Measurements from ENCODE around the gene PFKM. TPM values are rescaled to one million over a fixed set of nuclear protein-coding genes. Genes with fewer than 3 reads are reported as not detected.
A peak's percentile ranks its signal among the peaks of the same experiment; 100 is the strongest.

The PFKM gene
- total RNA-seq, 3 donors from 2014 or later: 19.0 to 40.0 (median 31.8) TPM

- Histone ChIP-seq H3K27me3 (no peaks in the 10 kb centered on the region), H3K9me3 (no peaks in the 10 kb centered on the region), H3K27ac (no peak overlapping the region), H3K36me3 (no peaks in the 10 kb centered on the region), H3K4me3 (no peak overlapping the region), H3K4me1 (no peaks in the 10 kb centered on the region)
- TF ChIP-seq POLR2A (IDR thresholded peaks at IDR 0.05): no peak
- no peak for TF ChIP-seq POLR2AphosphoS5 (IDR thresholded peaks at IDR 0.05)
- TF ChIP-seq CTCF (IDR thresholded peaks at IDR 0.05): no peak
- DNase-seq (ENCODE audit: low spot score in 2 of 2): no peak
- intact Hi-C loops (cut with DNase I; ENCODE audit: low total_unique reads): no loop called here
These were observed 71.9 kb downstream of the PFKM start for GRCh38 chr12:48191096-48191495.

GRCh38 chr12:48192861-48193260 is 73.7 kb downstream of the PFKM start:
- Histone ChIP-seq H3K27me3 (no peaks in the 10 kb centered on the region), H3K4me1 (no peaks in the 10 kb centered on the region), H3K9me3 (no peaks in the 10 kb centered on the region), H3K4me3 (no peak overlapping the region), H3K36me3 (no peaks in the 10 kb centered on the region), H3K27ac (no peak overlapping the region)
- no peak for TF ChIP-seq POLR2A (IDR thresholded peaks at IDR 0.05)
- TF ChIP-seq CTCF (IDR thresholded peaks at IDR 0.05): no peak
- no peak for TF ChIP-seq POLR2AphosphoS5 (IDR thresholded peaks at IDR 0.05)
- intact Hi-C loops (cut with DNase I; ENCODE audit: low total_unique reads): no loop called here
- DNase-seq (ENCODE audit: low spot score in 2 of 2): no peak

GRCh38 chr12:48193623-48194022 is 74.5 kb downstream of the PFKM start:
- TF ChIP-seq POLR2AphosphoS5 (IDR thresholded peaks at IDR 0.05) (no peak), CTCF (IDR thresholded peaks at IDR 0.05) (no peak), POLR2A (IDR thresholded peaks at IDR 0.05) (no peak)
- Histone ChIP-seq H3K4me1 (no peaks in the 10 kb centered on the region), H3K4me3 (no peak overlapping the region), H3K36me3 (no peaks in the 10 kb centered on the region), H3K27ac (no peak overlapping the region), H3K9me3 (no peaks in the 10 kb centered on the region), H3K27me3 (no peaks in the 10 kb centered on the region)
- DNase-seq (ENCODE audit: low spot score in 2 of 2): no peak
- intact Hi-C loops (cut with DNase I; ENCODE audit: low total_unique reads): no loop called here

GRCh38 chr12:48194799-48195201 is 75.6 kb downstream of the PFKM start:
- Histone ChIP-seq H3K27me3 (no peaks in the 10 kb centered on the region), H3K4me3 (no peak overlapping the region), H3K9me3 (no peaks in the 10 kb centered on the region), H3K4me1 (no peaks in the 10 kb centered on the region), H3K27ac (peak overlapping the region; percentile 12 to 35), H3K36me3 (no peaks in the 10 kb centered on the region)
- intact Hi-C loops (cut with DNase I; ENCODE audit: low total_unique reads): no loop called here
- TF ChIP-seq CTCF (IDR thresholded peaks at IDR 0.05) (no peak), POLR2A (IDR thresholded peaks at IDR 0.05) (no peak), POLR2AphosphoS5 (IDR thresholded peaks at IDR 0.05) (no peak)
- DNase-seq (ENCODE audit: low spot score in 2 of 2): no peak

Other genes with a start within 250 kb of the PFKM start
- 10 to 100 TPM in 2 of 3 donors, 1 to 10 TPM in 1; 1.6 to 41.7 (median 16.1) TPM for gene VDR, start 214.4 kb upstream of the PFKM start, total RNA-seq
- gene TMEM106C, start 155.8 kb upstream of the PFKM start, total RNA-seq: 100 to 1,000 TPM in 1 of 3 donors, 10 to 100 TPM in 2; 35.2 to 131 (median 73.4) TPM
- gene COL2A1, start 114.9 kb upstream of the PFKM start, total RNA-seq: 1 to 10 TPM in 2 of 3 donors, not detected in 1; 1.6 to 3.2 TPM
- 10 to 100 TPM; 14.4 to 36.1 (median 30.2) TPM for gene SENP1, start 13.3 kb upstream of the PFKM start, total RNA-seq
- 10 to 100 TPM; 20.6 to 37.2 (median 30.6) TPM for gene ASB8, start 38.2 kb downstream of the PFKM start, total RNA-seq
- 1 to 10 TPM in 1 of 3 donors, under 1 TPM in 2; 0.44 to 2.0 (median 0.48) TPM for gene CCDC184, start 64.3 kb downstream of the PFKM start, total RNA-seq
- not detected for gene OR10AD1, start 83.9 kb downstream of the PFKM start, total RNA-seq
- 10 to 100 TPM; 22.9 to 33.8 (median 23.4) TPM for gene ZNF641, start 231.6 kb downstream of the PFKM start, total RNA-seq